Measurements from ENCODE around the gene NEUROG1. TPM values are rescaled to one million over a fixed set of nuclear protein-coding genes. Genes with fewer than 3 reads are reported as not detected.

NEUROG1 gene
- total RNA-seq, 1 donor: not detected

DNA sequence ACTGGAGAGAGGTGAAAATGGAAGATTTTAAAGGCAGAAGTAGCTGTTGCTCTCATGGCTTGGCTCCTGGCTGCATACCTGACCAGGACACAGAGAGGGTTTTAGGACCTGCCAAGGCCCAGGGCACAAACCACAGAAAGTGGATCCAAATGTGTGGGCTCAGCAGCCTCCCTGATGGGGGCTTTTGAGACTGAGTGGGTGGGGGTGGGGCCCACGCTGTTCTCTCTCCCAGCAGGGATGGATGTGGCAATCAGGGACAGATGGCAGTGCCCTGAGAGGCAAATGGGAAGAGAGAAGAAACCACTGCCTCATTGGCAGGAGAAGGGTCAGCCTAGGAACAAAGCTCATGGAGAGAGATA lies 48.7 kb downstream of the NEUROG1 start:
- H3K27me3 ChIP-seq (ENCODE audit: insufficient read depth, low read length): peaks cover 65% of the 10 kb centered on the region
- H3K4me1 ChIP-seq (ENCODE audit: insufficient read depth, low read length): peaks cover 22% of the 10 kb centered on the region
- H3K4me3 ChIP-seq (ENCODE audit: low read length): no peak overlapping the region
- H3K9me3 ChIP-seq (ENCODE audit: low read depth, low read length): no peaks in the 10 kb centered on the region

DNA sequence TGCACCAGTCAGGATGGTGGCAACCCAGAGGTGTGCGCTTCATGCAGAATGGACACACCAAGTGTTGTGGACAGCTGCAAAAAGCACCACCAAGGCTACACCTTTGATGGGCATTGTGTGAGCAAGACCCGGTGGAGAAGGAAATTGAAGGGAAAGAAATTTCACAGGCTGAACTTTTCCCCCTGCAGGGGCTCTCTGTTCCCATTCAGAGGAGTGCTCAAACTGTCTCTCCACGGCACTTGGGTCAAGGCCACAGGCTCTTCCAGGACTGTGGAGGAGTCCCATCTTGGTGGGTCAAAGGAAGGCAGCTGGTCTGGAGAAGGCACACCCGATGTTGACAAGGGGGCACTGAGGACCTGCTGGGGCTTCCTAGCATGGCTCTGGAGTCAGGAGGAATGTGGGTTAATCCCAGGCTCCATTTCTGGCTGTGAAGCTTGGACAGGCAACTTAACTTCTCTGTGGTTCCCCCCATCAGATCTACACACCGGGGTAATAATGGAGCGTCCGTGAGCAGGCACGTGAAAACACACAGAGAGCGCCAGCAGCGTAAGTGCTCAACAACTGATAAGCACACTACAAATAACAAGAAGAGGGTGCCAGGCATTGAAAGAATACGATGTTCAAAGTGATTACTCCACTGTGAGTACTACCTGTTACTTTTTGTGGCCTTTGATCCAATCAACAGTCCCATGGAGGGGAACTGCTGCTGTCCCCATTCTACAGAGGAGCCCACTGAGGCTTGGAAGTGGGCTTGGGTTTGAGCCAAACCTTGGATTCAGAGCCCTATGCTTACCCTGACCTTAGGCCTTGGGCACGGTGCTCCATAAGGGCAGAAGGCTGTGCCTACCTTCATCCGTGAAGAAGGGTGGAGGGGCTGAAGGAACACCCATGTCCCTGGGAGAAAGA lies 49.4 kb downstream of the NEUROG1 start:
- Histone ChIP-seq H3K27me3 (ENCODE audit: insufficient read depth, low read length) (peaks cover 60% of the 10 kb centered on the region), H3K4me3 (ENCODE audit: low read length) (no peak overlapping the region), H3K4me1 (ENCODE audit: insufficient read depth, low read length) (peaks cover 22% of the 10 kb centered on the region), H3K9me3 (ENCODE audit: low read depth, low read length) (no peaks in the 10 kb centered on the region)

DNA sequence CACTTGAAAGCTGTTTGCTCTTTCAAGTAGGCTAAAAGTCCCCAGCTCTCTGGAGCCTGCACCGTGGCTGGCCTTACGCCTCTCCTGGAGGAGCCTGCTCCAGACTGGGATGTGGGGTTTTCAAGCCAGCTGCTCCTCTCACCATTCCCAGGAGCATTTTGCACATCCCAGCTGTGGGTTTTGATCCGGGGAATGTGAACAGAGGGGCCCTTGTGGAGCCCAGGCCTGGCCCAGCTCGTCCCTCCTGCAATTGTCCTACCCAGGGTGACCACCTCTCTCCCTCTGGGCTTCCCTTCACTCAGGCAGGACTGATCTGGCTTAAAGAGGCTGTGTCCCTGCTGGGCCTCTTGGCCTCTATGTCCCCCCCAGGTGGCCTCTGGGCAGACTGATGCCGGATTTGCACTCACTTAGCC lies 51.1 kb downstream of the NEUROG1 start:
- Histone ChIP-seq H3K4me3 (ENCODE audit: low read length) (no peak overlapping the region), H3K4me1 (ENCODE audit: insufficient read depth, low read length) (peaks cover 15% of the 10 kb centered on the region), H3K9me3 (ENCODE audit: low read depth, low read length) (no peaks in the 10 kb centered on the region), H3K27me3 (ENCODE audit: insufficient read depth, low read length) (peaks cover 43% of the 10 kb centered on the region)

Other genes starting within 250 kb of the NEUROG1 start
- gene MACROH2A1, start 136.7 kb downstream of the NEUROG1 start, total RNA-seq: 337 TPM
- 0.10 TPM for gene DCANP1, start 88.6 kb downstream of the NEUROG1 start, total RNA-seq
- under 0.01 TPM for gene TIFAB, start 83.6 kb downstream of the NEUROG1 start, total RNA-seq
- not detected for gene CXCL14, start 43.0 kb upstream of the NEUROG1 start, total RNA-seq